Mammary epithelial cell (primary cell): ENCODE data around the gene XYLT1.

Experiments used
- EZH2 ChIP-seq: IDR thresholded peaks from 2 replicates; pipeline ENCODE4 v1.6.1; 2012; ENCODE audit warnings: low read length, inconsistent platforms, borderline replicate concordance
- TF ChIP-seq, protein P1 (sequence below), 2 donors: IDR thresholded peaks in 1 of 2; conservative IDR thresholded peaks in 1 of 2; 2 replicates each; pipeline ENCODE4 v1.5.1; 2011 to 2012; ENCODE audit warnings: inconsistent platforms in 2 of 2, low read length in 2 of 2, mild to moderate bottlenecking in 2 of 2, control low read depth in 1 of 2, low read depth in 1 of 2; ENCODE audit not compliant: insufficient read depth in 1 of 2; ENCODE audit errors: extremely low read depth in 1 of 2

DNA sequence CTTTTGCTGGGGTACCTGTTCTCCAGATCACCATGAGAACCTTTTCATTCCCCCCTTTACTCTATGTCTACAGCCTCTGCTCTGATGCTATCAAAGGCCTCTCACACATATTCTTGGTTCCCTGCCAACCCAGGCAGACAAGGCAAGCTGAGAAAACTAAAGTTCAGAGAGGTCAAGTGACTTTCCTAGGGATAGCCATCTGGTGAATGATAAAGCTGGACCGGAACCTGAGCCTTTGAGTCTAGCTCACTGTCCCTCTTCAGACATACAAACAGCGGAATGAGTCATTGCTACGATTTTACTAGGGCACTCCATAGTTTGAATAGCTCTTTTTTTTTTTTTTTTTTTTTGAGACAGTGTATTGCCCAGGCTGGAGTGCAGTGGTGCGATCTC lies 73.3 kb downstream of the XYLT1 start:
- TF ChIP-seq, protein P1, sequence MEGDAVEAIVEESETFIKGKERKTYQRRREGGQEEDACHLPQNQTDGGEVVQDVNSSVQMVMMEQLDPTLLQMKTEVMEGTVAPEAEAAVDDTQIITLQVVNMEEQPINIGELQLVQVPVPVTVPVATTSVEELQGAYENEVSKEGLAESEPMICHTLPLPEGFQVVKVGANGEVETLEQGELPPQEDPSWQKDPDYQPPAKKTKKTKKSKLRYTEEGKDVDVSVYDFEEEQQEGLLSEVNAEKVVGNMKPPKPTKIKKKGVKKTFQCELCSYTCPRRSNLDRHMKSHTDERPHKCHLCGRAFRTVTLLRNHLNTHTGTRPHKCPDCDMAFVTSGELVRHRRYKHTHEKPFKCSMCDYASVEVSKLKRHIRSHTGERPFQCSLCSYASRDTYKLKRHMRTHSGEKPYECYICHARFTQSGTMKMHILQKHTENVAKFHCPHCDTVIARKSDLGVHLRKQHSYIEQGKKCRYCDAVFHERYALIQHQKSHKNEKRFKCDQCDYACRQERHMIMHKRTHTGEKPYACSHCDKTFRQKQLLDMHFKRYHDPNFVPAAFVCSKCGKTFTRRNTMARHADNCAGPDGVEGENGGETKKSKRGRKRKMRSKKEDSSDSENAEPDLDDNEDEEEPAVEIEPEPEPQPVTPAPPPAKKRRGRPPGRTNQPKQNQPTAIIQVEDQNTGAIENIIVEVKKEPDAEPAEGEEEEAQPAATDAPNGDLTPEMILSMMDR (conservative IDR thresholded peaks at IDR 0.05 in 1 of 2, IDR thresholded peaks at IDR 0.05 in 1 of 2; ENCODE audit: extremely low read depth in 1 of 2, insufficient read depth in 1 of 2, low read depth in 1 of 2, low read length in 2 of 2) = no peak
- no peak for TF ChIP-seq EZH2
